DND-41 (cell line): Measurements from ENCODE around the gene GLTP.

ENCODE experiments used
- CTCF ChIP-seq: IDR thresholded peaks from 2 replicates; pipeline ENCODE4 v1.5.1; 2012; ENCODE audit warnings: borderline replicate concordance, low read length, moderate library complexity, mild to moderate bottlenecking; ENCODE audit not compliant: poor library complexity, severe bottlenecking; ENCODE audit errors: extremely low read depth
- EZH2 ChIP-seq: IDR thresholded peaks from 3 replicates; pipeline ENCODE4 v1.6.1; 2012; ENCODE audit warnings: borderline replicate concordance, low read depth, mild to moderate bottlenecking, moderate library complexity, low read length, inconsistent platforms; ENCODE audit not compliant: severe bottlenecking

DNA sequence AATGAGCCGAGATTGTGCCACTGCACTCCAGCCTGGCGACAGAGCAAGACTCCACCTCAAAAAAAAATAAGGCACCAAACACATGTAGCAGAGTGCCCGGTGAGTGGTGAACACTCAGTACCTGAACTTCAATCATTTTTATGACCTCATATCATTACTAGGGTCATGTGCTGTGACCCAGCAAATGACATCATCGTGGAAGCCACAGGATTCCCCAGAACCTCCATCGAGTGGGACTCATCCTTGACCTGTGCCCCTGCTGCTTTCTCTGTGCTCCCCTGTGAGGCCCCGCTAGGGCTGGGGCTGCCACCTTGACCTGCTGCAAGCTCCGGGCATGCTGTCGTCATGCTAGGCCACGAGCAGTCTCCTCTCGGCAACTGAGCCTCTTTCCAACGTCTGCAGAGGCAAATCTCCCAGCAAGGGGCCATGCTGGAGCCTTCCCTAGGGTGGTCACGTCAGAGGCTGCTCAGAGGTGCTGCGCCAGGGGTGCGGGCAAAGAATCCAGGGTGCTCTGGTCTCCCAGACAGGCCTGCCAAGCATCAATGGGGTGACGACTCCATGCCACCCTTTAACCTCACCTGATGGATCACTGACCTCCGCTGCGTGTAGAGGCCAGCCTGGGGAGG is 18.5 kb downstream of the GLTP start:
- TF ChIP-seq CTCF (no peak), EZH2 (no peak)
